Heart left ventricle (tissue), 16 donors: ENCODE data around the gene SLA2. TPM values are rescaled to one million over a fixed set of nuclear protein-coding genes. Genes with fewer than 3 reads are reported as not detected.
"Not testable (repeated sequence)": the region's sequence is repeated elsewhere in the genome, so short reads cannot be mapped to it uniquely, and the experiment has no call there.

Experiments used
- ATAC-seq, 4 donors: fragments of 200-7000 bp; cut with Tn5 transposase; one replicate each; pipeline ENCODE4 v1.9.1; 2020 to 2022; ENCODE audit warnings: moderate library complexity in 4 of 4, mild to moderate bottlenecking in 3 of 4, moderate number of reproducible peaks in 1 of 4
- DNase-seq, 5 donors: peaks; one replicate each; pipeline ENCODE4 v3.0.0-alpha.2; 2020
- H3K27ac ChIP-seq, 12 donors: fragments of 200-600 bp; sonication (generic) in 4 of 12; one replicate each; pipeline versions ENCODE4 v1.5.0 to v1.8.0; 2016 to 2022; ENCODE audit warnings: mild to moderate bottlenecking in 2 of 12
- H3K27me3 ChIP-seq, 9 donors: fragments of 200-600 bp; sonication (generic) in 2 of 9; one replicate each; pipeline versions ENCODE4 v1.5.1 to v1.8.0; 2016 to 2022; ENCODE audit warnings: mild to moderate bottlenecking in 3 of 9
- H3K36me3 ChIP-seq, 9 donors: fragments of 200-600 bp; sonication (generic) in 2 of 9; one replicate each; pipeline versions ENCODE4 v1.5.0 to v1.8.0; 2018 to 2022; ENCODE audit warnings: mild to moderate bottlenecking in 2 of 9
- H3K4me1 ChIP-seq, 12 donors: fragments of 200-600 bp; sonication (generic) in 4 of 12; one replicate each; pipeline versions ENCODE4 v1.5.0 to v1.8.0; 2016 to 2022; ENCODE audit warnings: mild to moderate bottlenecking in 3 of 12
- H3K4me3 ChIP-seq, 12 donors: fragments of 200-600 bp; sonication (generic) in 4 of 12; one replicate each; pipeline versions ENCODE4 v1.5.0 to v1.8.0; 2017 to 2022; ENCODE audit warnings: mild to moderate bottlenecking in 9 of 12, moderate library complexity in 4 of 12
- H3K9me3 ChIP-seq, 12 donors: fragments of 200-600 bp; sonication (generic) in 4 of 12; one replicate each; pipeline versions ENCODE4 v1.5.0 to v1.8.0; 2016 to 2022; ENCODE audit warnings: mild to moderate bottlenecking in 1 of 12
- POLR2A ChIP-seq, 2 donors: fragments of 450-650 bp; IDR thresholded peaks; one replicate each; pipeline ENCODE4 v1.6.1; 2017; ENCODE audit warnings: antibody characterized with exemption in 2 of 2, mild to moderate bottlenecking in 2 of 2, moderate library complexity in 2 of 2
- WGBS, 4 donors: extraction: QIAGEN DNeasy Blood & Tissue Kit in 2 of 4; methylation state at CpG; one replicate each; pipeline versions ENCODE4 v1.1.5 to v1.1.7; 2013 to 2018; 5-methylcytosine and 5-hydroxymethylcytosine counted together
- intact Hi-C, 10 donors: fragments of 100-400 bp; cut with DNase I; formaldehyde crosslinking; loops; one replicate each; pipeline versions ENCODE4 v1.11.1 to v1.14.2; 2022
- long read RNA-seq, 3 donors: library from polyadenylated mRNA; unstranded; transcript quantifications; one replicate each; pipeline ENCODE4 v2.0.0, GENCODE V29; 2020 to 2021
- polyA plus RNA-seq, 2 donors: library from polyadenylated mRNA; stranded (reverse); fragments of 200-250 nt; gene quantifications; one replicate each; pipeline ENCODE4 v1.2.3, GENCODE V29; 2013
- total RNA-seq, 9 donors: library from RNA; depleted of rRNA in 2 of 9; stranded (reverse); fragments of >200 nt in 2 of 9; fragmentation: NEBNext Ultra II Directional in 3 of 9; extraction: Animal tissue kit (Norgen Biotek cat#: 25700) in 3 of 9; gene quantifications; one replicate each; pipeline versions ENCODE4 v1.1.0 to v1.2.4, GENCODE V29; 2016 to 2023
- TF ChIP-seq, protein P1 (sequence below), 12 donors: fragments of 200-600 bp; sonication (generic) in 4 of 12; IDR thresholded peaks; one replicate each; pipeline versions ENCODE4 v1.5.0 to v1.8.0; 2018 to 2022; ENCODE audit warnings: antibody characterized with exemption in 12 of 12, mild to moderate bottlenecking in 5 of 12
- donor health status: ischemic (EF 13 %, LVEDD 7.1; RV severe dilation, severe dysfunction).
- donor health status: healthy with polysubstance abuse.
- donor health status: DM: no; HTN: yes; CAD: no.
- donor health status: DM: no; HTN: no; CAD: no.
- donor health status: ischemic (EF 25% LVEDD 6.9; RV normal size, moderate dysfunction).
- donor health status: ischemic (EF 25% LVEDD 5.7; RV mildly dilated, moderate dysfunction).
- donor health status: healthy.
- donor health status: DM: yes; HTN: yes; CAD: no.
- donor health status: ischemic (EF 35%, LVEDD 5.7; RV mildly dilated, moderate dysfunction).
- donor health status: nonischemic (EF 11% LVEDD 7.7; RV severe dilation, severe dysfunction).
- donor health status: DM: yes; HTN: yes; CAD: no.
- donor health status: PGD.
- donor health status: ischemic (EF 29% LVEDD 5.4; RV normal size, mild dysfunction).
- donor health status: nonischemic (EF 23%, LVEDD 6.1; RV moderate dilation, normal function).

SLA2 gene, protein sequence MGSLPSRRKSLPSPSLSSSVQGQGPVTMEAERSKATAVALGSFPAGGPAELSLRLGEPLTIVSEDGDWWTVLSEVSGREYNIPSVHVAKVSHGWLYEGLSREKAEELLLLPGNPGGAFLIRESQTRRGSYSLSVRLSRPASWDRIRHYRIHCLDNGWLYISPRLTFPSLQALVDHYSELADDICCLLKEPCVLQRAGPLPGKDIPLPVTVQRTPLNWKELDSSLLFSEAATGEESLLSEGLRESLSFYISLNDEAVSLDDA
- total RNA-seq = 1 to 10 TPM in 2 of 9 donors, under 1 TPM in 7; 0.14 to 3.0 (median 0.38) TPM
- polyA plus RNA-seq = under 1 TPM; 0.14 to 0.30 TPM
- long read RNA-seq, donor 1 = 0 reads
- long read RNA-seq, donor 2 = 0 reads
- long read RNA-seq, donor 3 = 0 reads

DNA sequence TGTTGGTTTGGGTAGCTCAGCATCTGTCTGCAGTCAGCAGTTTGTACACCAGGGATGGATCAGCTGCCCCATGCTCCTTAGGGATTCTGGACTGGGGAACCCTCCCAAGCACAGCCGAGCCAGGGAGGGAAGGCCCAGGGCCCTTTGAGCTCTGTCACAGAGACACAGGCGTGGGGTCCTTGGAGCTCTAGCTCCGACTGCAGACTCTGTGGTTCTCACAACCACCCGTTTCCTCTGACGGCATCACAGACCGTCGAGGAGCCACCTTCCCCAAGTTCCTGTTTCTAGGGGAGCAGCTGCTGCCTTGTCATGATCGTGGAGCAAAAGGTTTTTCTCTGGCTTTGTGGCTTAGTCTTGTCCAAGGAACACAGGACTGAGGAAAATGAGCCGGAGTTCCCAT is at the start of gene SLA2:
TSS of gene SLA2 (minus strand) at position 199 of the 400 bp plus-strand sequence. CDS start 4,861 bp downstream, outside the sequence.
- H3K4me1 ChIP-seq = peaks cover 0 to 11% (median 0%) of the 10 kb centered on the region in 12 donors
- intact Hi-C loops = no loop called here
- H3K36me3 ChIP-seq = peaks cover 0 to 4% (median under 1%) of the 10 kb centered on the region in 9 donors
- peak within 1 kb of the TSS in 2 of 12 donors; percentile 15 to 54 for H3K4me3 ChIP-seq
- WGBS, 4 donors = 41 to 50% (median 47%) methylated on average over 4 to 9 of the region's 9 CpGs
- TF ChIP-seq, protein P1, sequence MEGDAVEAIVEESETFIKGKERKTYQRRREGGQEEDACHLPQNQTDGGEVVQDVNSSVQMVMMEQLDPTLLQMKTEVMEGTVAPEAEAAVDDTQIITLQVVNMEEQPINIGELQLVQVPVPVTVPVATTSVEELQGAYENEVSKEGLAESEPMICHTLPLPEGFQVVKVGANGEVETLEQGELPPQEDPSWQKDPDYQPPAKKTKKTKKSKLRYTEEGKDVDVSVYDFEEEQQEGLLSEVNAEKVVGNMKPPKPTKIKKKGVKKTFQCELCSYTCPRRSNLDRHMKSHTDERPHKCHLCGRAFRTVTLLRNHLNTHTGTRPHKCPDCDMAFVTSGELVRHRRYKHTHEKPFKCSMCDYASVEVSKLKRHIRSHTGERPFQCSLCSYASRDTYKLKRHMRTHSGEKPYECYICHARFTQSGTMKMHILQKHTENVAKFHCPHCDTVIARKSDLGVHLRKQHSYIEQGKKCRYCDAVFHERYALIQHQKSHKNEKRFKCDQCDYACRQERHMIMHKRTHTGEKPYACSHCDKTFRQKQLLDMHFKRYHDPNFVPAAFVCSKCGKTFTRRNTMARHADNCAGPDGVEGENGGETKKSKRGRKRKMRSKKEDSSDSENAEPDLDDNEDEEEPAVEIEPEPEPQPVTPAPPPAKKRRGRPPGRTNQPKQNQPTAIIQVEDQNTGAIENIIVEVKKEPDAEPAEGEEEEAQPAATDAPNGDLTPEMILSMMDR (IDR thresholded peaks at IDR 0.05) = no peak
- TF ChIP-seq POLR2A (IDR thresholded peaks at IDR 0.05) = no peak
- H3K27ac ChIP-seq = peak within 1 kb of the TSS in 1 of 12 donors; percentile 65
- no peaks in the 10 kb centered on the region for H3K27me3 ChIP-seq
- DNase-seq (peak in 1 of 5 donors; percentile 32), ATAC-seq (peak in 3 of 4 donors; percentile 18 to 45 (median 43))
- H3K9me3 ChIP-seq = no peaks in the 10 kb centered on the region

DNA sequence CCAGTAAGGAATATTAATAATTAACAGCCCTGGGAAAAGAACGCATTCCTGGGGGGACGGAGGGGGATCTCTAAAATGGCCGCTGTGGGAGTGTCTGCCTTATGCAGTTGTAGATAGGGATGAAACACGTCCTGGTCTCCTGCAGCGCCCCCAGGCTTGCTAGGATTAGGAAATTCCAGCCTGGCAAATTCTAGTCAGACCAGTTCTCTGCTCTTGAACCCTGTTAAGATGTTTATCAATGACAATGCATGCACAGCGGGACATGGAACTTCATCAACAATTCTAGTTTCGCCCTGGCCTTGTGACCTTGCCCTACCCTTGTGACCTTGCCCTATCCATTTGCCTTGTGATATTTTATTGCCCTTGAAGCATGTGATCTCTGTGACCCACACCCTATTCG is 49.5 kb upstream of the SLA2 start:
- intact Hi-C loops = not testable (repeated sequence)
- 94 to 96% (median 95%) methylated on average over 8 of the region's 8 CpGs for WGBS, 4 donors

DNA sequence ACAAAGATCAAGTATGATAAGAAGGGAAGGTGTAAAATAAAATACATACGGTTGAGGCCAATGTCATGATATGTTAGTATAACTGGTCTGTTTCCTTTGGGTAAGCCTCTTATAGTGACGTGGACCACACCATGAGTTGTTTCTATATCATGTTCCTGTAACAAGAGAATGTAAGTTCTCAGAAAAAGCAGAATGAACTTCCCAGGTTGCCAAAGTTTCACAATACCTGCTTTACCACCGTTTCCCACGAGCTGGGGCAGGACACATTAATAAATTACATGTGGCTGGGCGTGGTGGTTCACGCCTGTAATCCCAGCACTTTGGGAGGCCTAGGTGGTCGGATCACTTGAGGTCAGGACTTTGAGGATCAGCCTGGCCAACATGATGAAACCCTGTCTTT is 42.6 kb upstream of the SLA2 start:
- Histone ChIP-seq H3K27me3 (no peaks in the 10 kb centered on the region), H3K4me3 (no peak overlapping the region), H3K4me1 (peaks cover 0 to 13% (median 0%) of the 10 kb centered on the region in 12 donors), H3K27ac (no peak overlapping the region), H3K9me3 (no peaks in the 10 kb centered on the region), H3K36me3 (peaks cover 0 to 56% (median 40%) of the 10 kb centered on the region in 9 donors)
- intact Hi-C loops = loop anchor here in 1 of 10 donors (10.0 kb wide), 1 partner anchor 64 kb away; no protein-coding TSS in a partner anchor
- WGBS, 4 donors = 84 to 92% (median 90%) methylated on average over 7 of the region's 7 CpGs
- no peak for ATAC-seq
- no peak for DNase-seq
- TF ChIP-seq, protein P1 (IDR thresholded peaks at IDR 0.05) = no peak
- TF ChIP-seq POLR2A (IDR thresholded peaks at IDR 0.05) = no peak

More for the DNA sequence above, 49.5 kb upstream of the SLA2 start:
- not testable (repeated sequence) for DNase-seq, ATAC-seq, H3K4me3 ChIP-seq, H3K9me3 ChIP-seq, H3K27me3 ChIP-seq, H3K27ac ChIP-seq
- Histone ChIP-seq H3K36me3 (peaks cover 0 to 12% (median 5%) of the 10 kb centered on the region in 9 donors), H3K4me1 (peaks cover 0 to 14% (median 0%) of the 10 kb centered on the region in 12 donors)

DNA sequence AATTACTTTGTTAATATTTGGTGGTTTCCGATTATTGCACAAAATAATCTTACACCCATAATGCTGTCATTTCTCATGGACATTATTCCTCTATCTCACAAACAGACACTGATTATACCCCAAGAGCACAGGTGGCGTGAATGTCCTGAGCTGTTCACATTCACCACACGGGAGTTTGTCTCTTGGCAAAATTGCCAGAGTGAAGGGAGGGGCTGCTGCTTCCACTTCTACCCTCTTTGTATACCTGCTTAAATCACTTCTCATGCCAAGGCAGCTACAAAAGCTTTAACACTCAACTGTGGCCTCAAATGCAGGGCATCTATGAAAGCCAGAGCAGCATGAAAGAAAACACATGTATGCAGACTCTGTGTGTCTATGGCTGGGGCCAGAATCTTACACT is 41.9 kb upstream of the SLA2 start:
- TF ChIP-seq, protein P1 (IDR thresholded peaks at IDR 0.05) = no peak
- TF ChIP-seq POLR2A (IDR thresholded peaks at IDR 0.05) = no peak
- Histone ChIP-seq H3K27me3 (no peaks in the 10 kb centered on the region), H3K4me1 (peaks cover 0 to 13% (median 0%) of the 10 kb centered on the region in 12 donors), H3K9me3 (no peaks in the 10 kb centered on the region), H3K4me3 (no peak overlapping the region), H3K36me3 (peaks cover 0 to 64% (median 46%) of the 10 kb centered on the region in 9 donors), H3K27ac (no peak overlapping the region)
- intact Hi-C loops = loop anchor here in 1 of 10 donors (10.0 kb wide), 1 partner anchor 63 kb away; no protein-coding TSS in a partner anchor
- DNase-seq (no peak), ATAC-seq (no peak)
- WGBS, 4 donors = 61 to 68% (median 65%) methylated on average over 3 of the region's 3 CpGs
